ENCODE data around the gene CPZ.

The CPZ gene

GRCh38 chr4:8587469-8588195 is 4.9 kb upstream of the CPZ start:
- ATAC-seq (replicated peaks) (no peak), DNase-seq (no peak)
- no peaks in the 10 kb centered on the region for H3K9me3 Mint-ChIP-seq
- peaks cover 3% of the 10 kb centered on the region for H3K36me3 Mint-ChIP-seq (ENCODE audit: insufficient read depth)
- H3K4me3 Mint-ChIP-seq = no peak overlapping the region
- peaks cover 39 to 77% of the 10 kb centered on the region in 2 donors for H3K27me3 Mint-ChIP-seq
- H3K27ac Mint-ChIP-seq = no peak overlapping the region
- H3K4me1 Mint-ChIP-seq (ENCODE audit: low read depth in 2 of 2) = peaks cover 0 to 1% of the 10 kb centered on the region in 2 donors

DNA sequence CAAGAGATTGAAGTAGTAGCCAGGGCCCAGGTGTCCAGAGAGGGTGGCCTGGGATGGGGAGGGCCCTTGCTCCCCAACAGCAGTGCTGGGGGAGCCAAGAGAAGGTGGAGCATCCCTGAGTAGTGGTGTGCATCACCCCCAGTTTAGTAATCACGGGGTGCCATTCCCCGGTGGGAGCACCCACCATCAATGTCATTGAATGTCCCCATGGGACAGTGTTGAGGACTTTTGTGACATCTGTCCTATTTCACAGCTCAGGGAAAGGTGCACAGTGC is 4.4 kb upstream of the CPZ start:
- Mint-ChIP-seq H3K9me3 (no peaks in the 10 kb centered on the region), H3K27me3 (peaks cover 42 to 76% of the 10 kb centered on the region in 2 donors), H3K4me3 (no peak overlapping the region), H3K4me1 (ENCODE audit: low read depth in 2 of 2) (peaks cover 0 to 1% of the 10 kb centered on the region in 2 donors), H3K36me3 (ENCODE audit: insufficient read depth) (peaks cover 3% of the 10 kb centered on the region), H3K27ac (no peak overlapping the region)
- DNase-seq (no peak), ATAC-seq (replicated peaks) (no peak)

GRCh38 chr4:8589336-8589735 is 3.2 kb upstream of the CPZ start:
- Mint-ChIP-seq H3K4me3 (no peak overlapping the region), H3K4me1 (ENCODE audit: low read depth in 2 of 2) (peaks cover 0 to 4% of the 10 kb centered on the region in 2 donors), H3K36me3 (ENCODE audit: insufficient read depth) (peaks cover 3% of the 10 kb centered on the region), H3K27me3 (peaks cover 51 to 81% of the 10 kb centered on the region in 2 donors), H3K27ac (no peak overlapping the region), H3K9me3 (no peaks in the 10 kb centered on the region)
- no peak for DNase-seq
- no peak for ATAC-seq (replicated peaks)

- DNase-seq (no peak), ATAC-seq (replicated peaks) (no peak)
- Mint-ChIP-seq H3K4me1 (ENCODE audit: low read depth in 2 of 2) (peaks cover 0 to 4% of the 10 kb centered on the region in 2 donors), H3K9me3 (no peaks in the 10 kb centered on the region), H3K27me3 (peaks cover 47 to 79% of the 10 kb centered on the region in 2 donors), H3K4me3 (no peak overlapping the region), H3K36me3 (ENCODE audit: insufficient read depth) (peaks cover 3% of the 10 kb centered on the region), H3K27ac (no peak overlapping the region)
Measured at GRCh38 chr4:8589823-8590545, 2.6 kb upstream of the CPZ start.

DNA sequence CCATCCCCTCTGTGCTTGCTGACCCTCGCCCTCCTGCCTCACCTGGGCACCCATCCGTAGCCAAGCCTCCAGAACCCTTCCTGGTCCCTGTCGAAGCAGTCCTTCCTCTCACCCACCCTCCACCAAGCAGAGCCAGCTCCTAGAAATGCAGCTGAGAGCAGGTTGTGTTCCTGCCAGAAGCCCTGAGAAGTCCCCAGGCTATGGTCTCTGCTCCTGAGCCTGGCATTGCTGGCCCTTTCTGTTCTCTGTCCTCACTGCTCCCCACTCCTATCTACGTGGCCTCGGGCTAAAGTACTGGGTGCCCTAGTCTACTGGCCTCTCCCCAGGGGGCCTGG is 2.1 kb upstream of the CPZ start:
- ATAC-seq (replicated peaks) (no peak), DNase-seq (no peak)
- peaks cover 52 to 76% of the 10 kb centered on the region in 2 donors for H3K27me3 Mint-ChIP-seq
- peaks cover 3% of the 10 kb centered on the region for H3K36me3 Mint-ChIP-seq (ENCODE audit: insufficient read depth)
- H3K9me3 Mint-ChIP-seq = no peaks in the 10 kb centered on the region
- H3K4me3 Mint-ChIP-seq = no peak overlapping the region
- no peak overlapping the region for H3K27ac Mint-ChIP-seq
- peaks cover 0 to 4% of the 10 kb centered on the region in 2 donors for H3K4me1 Mint-ChIP-seq (ENCODE audit: low read depth in 2 of 2)

GRCh38 chr4:8591114-8591513 is 1.5 kb upstream of the CPZ start:
- ATAC-seq (replicated peaks) (no peak), DNase-seq (no peak)
- no peak overlapping the region for H3K27ac Mint-ChIP-seq
- peaks cover 0 to 4% of the 10 kb centered on the region in 2 donors for H3K4me1 Mint-ChIP-seq (ENCODE audit: low read depth in 2 of 2)
- peaks cover 3% of the 10 kb centered on the region for H3K36me3 Mint-ChIP-seq (ENCODE audit: insufficient read depth)
- H3K9me3 Mint-ChIP-seq = no peaks in the 10 kb centered on the region
- H3K4me3 Mint-ChIP-seq = no peak overlapping the region
- peaks cover 54 to 70% of the 10 kb centered on the region in 2 donors for H3K27me3 Mint-ChIP-seq

GRCh38 chr4:8591626-8592365 is 769 bp upstream of the CPZ start:
- Mint-ChIP-seq H3K9me3 (no peaks in the 10 kb centered on the region), H3K36me3 (ENCODE audit: insufficient read depth) (peaks cover 3% of the 10 kb centered on the region), H3K27me3 (peaks cover 50 to 67% of the 10 kb centered on the region in 2 donors)

DNA sequence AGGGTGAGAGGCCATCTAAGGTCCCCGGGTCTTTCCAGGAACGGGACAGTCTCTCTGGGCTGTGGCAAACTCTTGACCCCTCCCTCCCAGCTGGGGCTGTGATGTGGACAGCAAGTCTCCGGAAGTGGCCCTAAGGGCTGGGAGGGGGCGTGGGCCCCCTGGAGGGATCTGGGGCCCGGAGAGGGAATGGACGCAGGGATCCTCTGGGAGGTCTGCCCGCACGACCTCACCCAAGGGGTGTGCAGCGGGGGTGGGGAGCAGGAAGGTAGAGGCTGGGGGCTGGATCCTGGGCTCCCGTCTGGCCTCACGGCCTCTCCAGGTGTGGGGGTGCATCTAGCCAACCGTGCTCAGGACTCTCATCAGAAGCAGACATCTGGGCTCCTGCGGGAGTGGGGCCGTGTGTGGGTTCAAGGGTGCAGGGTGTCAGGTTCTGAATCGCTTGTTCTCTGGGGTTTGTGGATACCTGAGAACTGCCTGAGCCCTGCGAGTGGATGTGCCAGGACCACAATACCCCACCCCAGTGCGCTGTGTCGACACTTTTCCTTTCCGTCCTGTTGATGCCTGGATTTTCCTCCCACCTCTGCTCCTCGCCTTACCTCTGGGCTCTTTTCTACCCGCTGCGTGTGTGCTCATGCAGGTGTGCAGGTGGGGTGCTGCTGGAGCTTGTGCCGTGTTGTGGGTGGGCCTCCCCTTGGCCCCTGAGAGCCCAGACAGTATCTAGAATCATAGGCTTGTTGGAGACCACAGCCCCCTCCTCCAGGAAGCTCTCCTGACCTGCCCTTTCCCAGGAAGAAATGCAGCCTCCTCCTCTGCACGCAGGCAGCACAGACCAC is 915 bp downstream of the CPZ start:
- ATAC-seq (replicated peaks) (no peak), DNase-seq (no peak)
- H3K4me3 Mint-ChIP-seq = no peak overlapping the region
- H3K36me3 Mint-ChIP-seq (ENCODE audit: insufficient read depth) = peaks cover 3% of the 10 kb centered on the region
- H3K4me1 Mint-ChIP-seq (ENCODE audit: low read depth in 2 of 2) = peaks cover 0 to 3% of the 10 kb centered on the region in 2 donors
- no peaks in the 10 kb centered on the region for H3K9me3 Mint-ChIP-seq
- peaks cover 45 to 60% of the 10 kb centered on the region in 2 donors for H3K27me3 Mint-ChIP-seq
- no peak overlapping the region for H3K27ac Mint-ChIP-seq

More at GRCh38 chr4:8591626-8592365, 769 bp upstream of the CPZ start:
- H3K27ac Mint-ChIP-seq = no peak overlapping the region
- no peak overlapping the region for H3K4me3 Mint-ChIP-seq
- DNase-seq = no peak
- ATAC-seq (replicated peaks) = no peak
- H3K4me1 Mint-ChIP-seq (ENCODE audit: low read depth in 2 of 2) = peaks cover 0 to 3% of the 10 kb centered on the region in 2 donors

DNA sequence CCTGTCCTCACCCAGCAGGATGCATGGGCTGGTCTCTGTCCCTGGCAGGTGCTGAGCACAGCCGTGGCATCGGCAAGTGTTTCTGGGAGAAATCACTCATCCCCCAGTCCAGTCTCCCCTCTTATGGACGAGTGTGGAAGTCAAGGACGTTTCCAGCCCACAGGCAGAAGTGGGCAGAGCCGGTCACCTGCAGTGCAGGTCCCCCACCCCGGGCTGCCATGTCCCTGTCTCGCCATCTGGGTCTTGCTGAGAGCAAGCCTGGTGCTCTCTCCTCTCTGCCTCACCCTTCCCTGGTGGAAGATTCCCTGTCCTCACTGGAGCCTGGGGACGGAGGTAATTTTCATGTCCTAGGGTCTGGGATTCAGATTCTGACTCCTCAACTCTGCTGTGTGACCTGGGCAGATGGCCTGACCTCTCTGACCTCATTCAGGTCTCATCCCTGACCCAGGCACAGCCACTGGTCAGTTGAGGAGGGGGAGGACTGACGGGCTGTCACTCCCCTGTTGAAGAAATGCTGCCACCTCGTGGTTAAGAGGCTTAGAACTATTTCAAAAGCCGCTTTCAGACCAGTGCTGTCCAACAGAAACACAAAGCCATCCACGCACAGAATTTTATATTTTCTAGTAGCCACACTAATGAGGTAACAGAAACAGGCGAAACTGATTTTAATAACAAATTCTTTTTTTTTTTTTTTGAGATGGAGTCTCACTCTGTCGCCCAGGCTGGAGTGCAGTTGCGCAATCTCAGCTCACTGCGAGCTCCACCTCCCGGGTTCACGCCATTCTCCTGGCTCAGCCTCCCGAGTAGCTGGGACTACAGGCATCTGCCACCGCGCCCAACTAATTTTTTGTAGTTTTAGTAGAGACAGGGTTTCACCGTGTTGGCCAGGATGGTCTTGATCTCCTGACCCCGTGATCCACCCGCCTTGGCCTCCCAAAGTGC is 1.8 kb downstream of the CPZ start:
- Mint-ChIP-seq H3K27me3 (peaks cover 45 to 68% of the 10 kb centered on the region in 2 donors), H3K9me3 (no peaks in the 10 kb centered on the region), H3K36me3 (ENCODE audit: insufficient read depth) (peaks cover 3% of the 10 kb centered on the region), H3K27ac (no peak overlapping the region), H3K4me3 (no peak overlapping the region), H3K4me1 (ENCODE audit: low read depth in 2 of 2) (peaks cover 0 to 3% of the 10 kb centered on the region in 2 donors)
- no peak for DNase-seq
- no peak for ATAC-seq (replicated peaks)

GRCh38 chr4:8595237-8596087 is 2.9 kb downstream of the CPZ start:
- ATAC-seq (replicated peaks) (no peak), DNase-seq (no peak)
- peaks cover 2% of the 10 kb centered on the region for H3K36me3 Mint-ChIP-seq (ENCODE audit: insufficient read depth)
- H3K4me1 Mint-ChIP-seq (ENCODE audit: low read depth in 2 of 2) = peaks cover 0 to 3% of the 10 kb centered on the region in 2 donors
- no peak overlapping the region for H3K27ac Mint-ChIP-seq
- H3K27me3 Mint-ChIP-seq = peaks cover 42 to 64% of the 10 kb centered on the region in 2 donors
- H3K4me3 Mint-ChIP-seq = no peak overlapping the region
- no peaks in the 10 kb centered on the region for H3K9me3 Mint-ChIP-seq

- Mint-ChIP-seq H3K4me3 (no peak overlapping the region), H3K27me3 (peaks cover 30 to 50% of the 10 kb centered on the region in 2 donors)
Measured at GRCh38 chr4:8596891-8597290, 4.3 kb downstream of the CPZ start.

DNA sequence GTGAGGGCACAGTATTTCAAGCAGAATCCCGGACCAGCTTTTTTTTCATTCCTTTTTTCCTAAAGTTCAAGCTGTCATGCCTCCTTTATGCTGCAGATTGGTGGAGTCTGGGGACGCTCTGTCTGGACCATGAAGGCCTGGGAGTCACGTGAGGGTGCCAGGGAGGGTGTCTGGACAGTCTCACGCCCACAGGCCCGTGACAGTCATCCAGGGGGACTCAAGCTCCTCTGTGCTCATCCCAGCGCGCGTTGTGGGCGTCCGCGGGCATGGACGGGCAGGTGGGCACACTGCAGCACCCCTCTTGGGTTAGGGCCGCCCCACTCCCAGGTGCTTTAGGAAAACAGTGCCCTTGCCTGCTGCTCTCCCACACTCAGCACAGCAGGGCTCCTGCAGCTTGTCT is 4.8 kb downstream of the CPZ start:
- H3K4me1 Mint-ChIP-seq (ENCODE audit: low read depth in 2 of 2) = peaks cover 0 to 3% of the 10 kb centered on the region in 2 donors
- DNase-seq (no peak), ATAC-seq (replicated peaks) (no peak)
- no peak overlapping the region for H3K27ac Mint-ChIP-seq
- H3K9me3 Mint-ChIP-seq = no peaks in the 10 kb centered on the region
- peaks cover 30 to 51% of the 10 kb centered on the region in 2 donors for H3K27me3 Mint-ChIP-seq
- H3K36me3 Mint-ChIP-seq (ENCODE audit: insufficient read depth) = no peaks in the 10 kb centered on the region
- no peak overlapping the region for H3K4me3 Mint-ChIP-seq

More at GRCh38 chr4:8596891-8597290, 4.3 kb downstream of the CPZ start:
- DNase-seq = no peak
- no peak for ATAC-seq (replicated peaks)
- Mint-ChIP-seq H3K27ac (no peak overlapping the region), H3K36me3 (ENCODE audit: insufficient read depth) (no peaks in the 10 kb centered on the region), H3K4me1 (ENCODE audit: low read depth in 2 of 2) (peaks cover 0 to 3% of the 10 kb centered on the region in 2 donors), H3K9me3 (no peaks in the 10 kb centered on the region)
